Middle frontal gyrus (tissue), 1 donor: ENCODE results near the gene HS3ST5.
"Not testable (repeated sequence)": the region's sequence is repeated elsewhere in the genome, so short reads cannot be mapped to it uniquely, and the experiment has no call there.

ENCODE experiments used
- DNase-seq: peaks from one replicate; pipeline ENCODE4 v3.0.0-alpha.2; 2015; ENCODE audit warnings: low spot score; ENCODE audit errors: extremely low spot score

Gene HS3ST5

DNA sequence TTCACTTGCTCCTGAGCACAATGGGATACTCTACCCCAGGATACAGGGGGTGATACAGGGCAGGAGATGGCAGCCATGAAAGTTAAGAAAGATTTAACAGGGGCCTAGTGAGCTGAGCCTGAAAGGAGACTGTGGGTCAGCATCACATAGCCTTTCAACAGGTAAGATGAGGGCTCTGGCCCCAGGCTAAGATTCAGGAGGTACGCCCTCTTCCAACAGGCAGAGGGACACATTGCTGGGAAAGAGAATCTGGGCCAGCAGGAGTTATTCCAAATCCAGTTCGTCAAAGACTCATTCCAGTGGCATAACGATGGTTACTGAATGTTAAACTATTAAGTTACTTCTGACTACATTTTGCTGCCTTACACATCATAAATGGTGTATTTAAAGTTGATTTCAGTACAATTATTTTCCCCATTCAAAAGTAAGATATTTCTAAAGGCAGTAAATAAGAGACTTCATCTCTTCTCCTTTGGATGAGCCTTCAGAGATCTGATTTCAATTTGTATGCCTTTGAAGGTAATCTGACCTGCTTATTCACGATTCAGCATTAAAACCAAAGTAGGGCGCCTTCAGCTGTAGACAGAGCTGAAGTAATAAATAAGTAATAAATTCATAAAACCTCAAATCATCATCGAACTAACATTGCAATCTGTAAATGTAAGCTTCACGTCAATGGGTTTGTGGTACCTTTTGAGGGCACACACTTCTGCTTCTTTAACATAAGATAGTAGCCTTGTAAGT, 62.4 kb downstream of the HS3ST5 start:
- DNase-seq, result no peak

DNA sequence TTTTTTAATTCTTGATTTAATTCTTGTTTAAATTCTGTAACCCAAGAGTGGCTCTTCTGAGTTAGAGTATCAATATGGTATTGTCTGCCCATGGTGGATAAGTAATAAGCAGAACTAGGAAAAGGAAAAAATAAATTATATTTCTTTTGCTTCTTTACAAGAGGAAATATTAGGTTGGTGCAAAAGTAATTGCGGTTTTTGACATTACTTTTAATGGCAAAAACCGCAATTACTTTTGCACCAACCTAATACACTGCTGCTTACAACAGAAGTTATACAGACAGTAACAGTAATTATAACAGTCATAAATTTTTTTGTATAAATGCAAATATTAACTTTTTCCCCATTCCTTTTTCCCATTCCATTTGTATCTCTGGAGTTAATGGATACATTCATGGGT, 65.6 kb downstream of the HS3ST5 start:
- no peak for DNase-seq

DNA sequence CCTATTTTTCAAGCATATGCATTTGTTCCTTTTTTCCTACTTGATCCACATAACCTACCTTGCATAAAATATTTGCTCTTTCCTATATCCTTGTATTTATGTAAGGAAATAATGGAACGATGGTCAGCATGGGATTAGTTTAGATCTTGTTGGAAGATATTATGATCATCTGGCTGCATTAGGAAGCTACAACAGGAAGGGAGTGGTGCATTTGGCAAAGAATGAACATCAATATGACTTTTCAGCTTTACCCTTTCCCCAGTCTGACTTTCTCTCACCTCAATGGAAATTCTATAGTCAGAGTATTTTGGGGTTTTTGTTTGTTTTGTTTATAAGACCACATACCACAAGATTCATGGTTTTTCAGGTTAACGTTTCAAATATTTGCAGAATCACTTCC, 66.0 kb downstream of the HS3ST5 start:
- no peak for DNase-seq

DNA sequence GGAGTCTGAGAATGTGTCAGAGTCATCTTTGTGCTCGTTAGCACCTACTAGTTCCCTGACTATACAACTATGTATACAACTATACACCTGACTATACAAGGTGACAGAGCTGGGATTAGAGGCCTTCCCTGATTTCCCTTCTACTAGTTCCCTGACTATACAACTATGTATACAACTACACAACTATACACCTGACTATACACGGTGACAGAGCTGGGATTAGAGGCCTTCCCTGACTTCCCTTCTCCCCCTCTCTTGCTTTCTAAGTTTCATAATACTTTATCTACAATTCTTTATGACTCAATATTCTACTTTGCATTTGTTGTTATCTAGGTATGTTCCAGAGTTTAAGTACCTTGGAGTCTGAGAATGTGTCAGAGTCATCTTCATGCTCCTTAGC, 68.0 kb downstream of the HS3ST5 start:
- DNase-seq, result no peak

DNA sequence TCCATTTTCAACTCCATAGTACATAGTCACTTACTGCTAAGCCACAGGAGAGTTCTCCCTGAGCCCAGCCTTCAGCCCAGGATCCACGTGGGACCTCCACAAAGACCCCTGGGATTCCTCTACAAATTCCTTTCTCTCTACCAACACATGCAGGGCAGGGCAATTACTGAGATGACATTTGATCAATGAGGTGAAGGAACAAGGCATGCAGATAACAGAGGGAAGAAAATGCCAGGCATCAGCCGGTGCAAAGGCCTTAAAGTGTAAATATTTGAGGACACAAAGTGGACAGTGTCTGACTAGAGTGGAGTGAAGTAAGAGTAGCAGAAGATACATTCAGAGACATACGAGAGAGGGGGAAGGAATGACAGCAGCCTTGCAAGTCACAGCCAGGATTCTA, 70.2 kb downstream of the HS3ST5 start:
- no peak for DNase-seq

DNA sequence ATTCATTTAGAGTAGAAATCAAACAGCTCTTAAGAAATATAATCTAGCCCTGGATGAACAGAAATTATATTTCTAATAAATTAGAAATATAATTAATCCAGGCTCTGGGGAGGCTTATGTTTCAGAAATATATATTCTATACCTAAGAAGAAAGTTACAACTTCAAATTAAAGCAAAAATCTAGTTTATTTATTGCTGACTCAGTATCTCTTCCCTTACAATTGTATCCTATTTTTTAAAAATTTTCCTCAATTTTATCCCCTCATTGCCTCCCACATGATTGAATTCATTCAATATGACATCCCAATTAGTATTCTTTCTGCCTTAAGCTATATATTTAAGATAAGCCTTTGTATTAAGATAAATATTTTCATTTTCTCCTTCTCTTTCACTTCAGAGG, 71.4 kb downstream of the HS3ST5 start:
- DNase-seq, result no peak

DNA sequence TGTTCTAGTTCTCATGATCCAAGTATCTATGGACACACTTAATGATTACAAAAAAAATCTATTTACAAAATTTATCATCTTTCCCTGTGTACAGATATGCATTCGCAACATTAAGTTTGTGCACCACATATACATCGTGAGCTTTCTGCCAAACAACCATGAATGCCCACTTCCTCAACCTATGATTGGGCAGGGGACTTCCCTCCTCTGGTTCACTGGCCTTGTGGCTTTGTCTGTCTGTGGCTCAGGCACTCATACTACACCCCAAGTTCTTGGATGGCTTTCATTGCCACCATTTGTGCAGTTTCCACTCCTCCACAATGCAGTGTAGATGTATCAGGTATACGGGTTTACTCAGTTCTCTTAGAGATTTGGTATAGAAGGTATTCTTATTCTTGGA, 74.9 kb downstream of the HS3ST5 start:
- no peak for DNase-seq

DNA sequence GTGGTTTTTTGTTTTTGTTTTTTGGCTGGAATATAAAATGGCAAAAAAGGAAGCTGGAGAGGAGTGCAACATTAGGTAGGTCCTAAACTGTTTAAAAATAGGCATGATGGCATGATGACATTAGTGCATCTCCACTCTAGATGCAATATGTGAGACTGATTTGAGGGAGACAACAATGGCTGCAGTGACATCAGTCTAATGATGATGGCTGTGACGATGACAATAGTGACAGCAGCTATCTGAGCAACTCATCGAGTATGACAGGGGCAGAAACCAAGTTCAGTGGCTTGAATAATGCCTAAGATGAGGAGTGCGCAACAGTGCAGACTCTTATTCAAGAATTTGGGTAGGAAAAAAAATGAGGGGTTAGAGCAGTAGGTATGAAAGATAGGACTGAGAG, 82.0 kb downstream of the HS3ST5 start:
- DNase-seq, result no peak

DNA sequence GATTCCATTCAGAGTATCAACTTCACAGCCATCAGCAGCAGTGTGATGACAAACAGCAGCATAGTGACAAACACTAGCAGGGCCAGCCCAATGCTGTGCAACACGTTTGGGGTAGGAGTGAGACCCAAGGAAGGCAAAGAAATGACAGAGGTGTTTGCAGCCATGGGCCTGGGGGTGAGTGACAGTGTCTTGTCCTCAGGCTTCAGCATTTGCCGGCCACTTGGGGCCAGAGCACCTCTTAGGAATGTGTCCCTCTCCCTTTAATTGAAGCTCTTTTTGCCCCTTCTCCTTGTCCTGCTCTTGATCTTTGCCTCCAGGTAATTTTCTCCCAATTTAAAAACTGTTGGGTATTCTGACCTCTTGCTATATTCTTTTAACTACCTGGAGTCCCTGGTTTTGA, 84.4 kb downstream of the HS3ST5 start:
- no peak for DNase-seq

DNA sequence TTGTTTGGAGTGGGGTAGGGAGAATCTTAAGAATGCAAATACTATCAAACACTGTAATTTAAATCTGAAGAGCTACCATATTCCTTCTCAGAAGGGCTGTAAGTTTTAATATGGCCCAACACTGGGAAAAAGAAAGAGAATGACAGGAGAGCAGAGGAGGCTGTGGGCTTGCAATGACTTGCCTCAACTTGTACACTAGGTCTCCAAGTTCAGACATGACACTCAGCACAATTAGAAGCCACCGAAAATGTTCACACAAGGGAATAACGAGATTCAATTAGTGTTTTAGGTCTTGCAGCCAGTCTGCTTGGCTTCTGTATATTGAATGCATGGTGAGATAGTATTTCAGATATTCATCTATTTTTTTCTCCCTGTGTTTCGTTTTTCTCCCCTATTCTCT, 89.4 kb downstream of the HS3ST5 start:
- no peak for DNase-seq

DNA sequence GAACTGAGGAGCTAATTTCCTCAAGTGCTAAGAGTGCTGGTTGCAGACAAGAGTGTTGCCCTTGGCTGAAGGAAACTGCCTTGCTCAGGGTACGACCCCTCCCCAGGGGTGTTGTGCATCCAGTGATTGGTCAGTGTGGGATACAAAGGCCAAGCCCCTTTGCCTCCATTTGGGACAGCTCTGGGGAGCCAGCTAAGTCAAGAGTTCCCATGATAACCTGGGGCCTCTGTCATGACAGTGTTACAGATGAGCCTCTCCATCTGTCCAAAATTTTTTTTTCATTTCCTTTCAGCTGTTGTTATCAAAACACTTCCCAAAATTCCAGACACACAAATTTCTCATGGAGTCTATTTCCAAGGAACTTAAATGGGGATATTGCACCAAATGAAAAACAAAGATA, 93.3 kb downstream of the HS3ST5 start:
- DNase-seq, result no peak

DNA sequence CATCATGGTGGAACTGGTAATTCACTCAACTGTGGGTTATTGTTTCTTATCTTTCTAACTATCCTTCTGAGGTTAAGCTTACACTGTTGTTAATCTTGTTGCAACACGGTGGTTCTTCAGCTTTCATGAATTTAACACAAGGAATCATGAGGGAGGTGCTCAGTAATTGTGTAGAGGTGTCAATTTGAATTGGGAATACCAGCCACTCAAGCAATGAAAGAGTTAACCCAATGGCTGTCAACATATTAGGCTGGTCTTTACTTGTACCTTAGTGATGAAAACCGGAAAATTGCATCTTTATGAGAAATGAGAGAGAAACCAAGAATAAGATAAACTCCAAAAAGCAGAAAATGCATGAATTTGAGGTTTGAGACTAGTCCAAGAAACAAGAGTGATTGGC, 95.7 kb downstream of the HS3ST5 start:
- no peak for DNase-seq

DNA sequence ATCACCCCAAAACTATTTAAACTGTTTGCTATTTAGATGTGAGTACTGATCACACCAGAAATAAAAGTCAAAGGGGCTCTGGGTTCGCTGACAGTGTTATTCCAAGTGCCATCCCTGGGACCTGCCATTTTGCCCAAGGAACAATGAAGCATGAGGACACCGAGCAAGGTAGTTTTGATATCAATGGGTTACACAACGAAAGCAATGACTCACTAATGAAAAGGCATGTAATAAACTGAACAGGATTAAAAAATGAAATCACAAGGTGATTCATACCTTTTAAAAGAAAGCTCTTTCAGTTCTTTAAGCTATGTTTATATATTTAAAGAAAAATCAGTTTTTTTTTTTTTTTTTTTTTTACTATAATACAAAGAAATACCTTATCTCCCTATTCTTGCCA, 102.0 kb downstream of the HS3ST5 start:
- DNase-seq, result no peak

DNA sequence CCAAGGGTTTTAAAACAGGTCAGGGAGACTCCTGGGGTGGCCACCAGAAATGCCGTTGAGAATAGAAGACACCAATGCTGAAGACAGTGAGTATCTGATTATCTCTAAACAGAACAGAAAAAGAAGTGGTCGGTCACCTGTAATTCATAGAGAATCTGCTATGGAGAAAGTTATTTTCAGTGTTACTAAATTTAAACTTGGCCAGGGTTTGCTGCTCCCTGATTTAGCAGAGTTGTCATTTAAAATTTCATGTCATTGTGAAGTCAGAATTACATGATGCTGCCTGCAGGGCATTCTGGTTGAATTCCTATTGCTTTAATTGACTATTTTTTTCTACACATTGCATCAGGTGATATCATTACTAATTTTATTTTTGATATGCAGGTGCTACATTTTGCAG, 114.1 kb downstream of the HS3ST5 start:
- DNase-seq, result no peak

DNA sequence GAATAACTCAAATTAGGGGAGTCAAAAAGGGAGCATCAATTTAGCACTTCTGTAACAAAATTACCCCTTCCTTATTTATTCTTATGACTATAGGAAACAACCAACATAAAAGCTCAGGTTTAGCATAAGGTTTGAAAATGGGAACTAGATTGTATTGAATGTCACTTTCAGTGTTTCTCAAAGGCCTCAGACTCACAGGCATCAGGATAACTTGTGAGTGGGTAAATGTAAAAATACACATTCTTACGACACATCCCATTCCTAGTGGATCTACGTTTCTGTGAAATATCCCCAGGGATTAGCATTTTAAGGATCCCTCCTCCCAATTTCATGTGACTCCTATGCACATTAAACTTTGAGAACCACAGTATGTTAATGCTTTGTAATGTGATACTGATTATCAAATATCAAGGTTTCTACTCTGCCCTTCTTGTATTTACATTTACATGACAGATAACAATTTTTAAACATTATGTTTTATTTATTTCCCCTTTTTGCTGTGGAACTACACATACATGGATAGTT, 114.8 kb downstream of the HS3ST5 start:
- DNase-seq, result no peak

DNA sequence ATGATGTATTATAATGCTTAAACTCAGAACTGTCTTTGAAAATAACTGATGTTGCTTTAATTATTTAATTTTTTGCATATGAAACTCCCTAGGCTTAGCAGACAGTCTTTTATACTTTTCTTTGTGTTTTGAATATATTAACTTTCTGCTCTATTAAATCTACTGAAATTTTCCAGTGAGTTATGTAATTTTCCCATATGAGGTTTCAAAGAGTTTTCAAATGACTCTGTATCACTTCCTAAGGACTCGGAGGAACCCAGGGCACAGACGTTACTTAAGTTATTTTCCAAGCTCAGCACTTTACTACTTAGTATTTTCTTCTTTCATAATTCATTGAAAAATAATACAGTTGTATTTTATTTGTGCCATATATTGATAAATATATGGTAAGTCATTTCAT, 122.6 kb downstream of the HS3ST5 start:
- DNase-seq, result no peak

DNA sequence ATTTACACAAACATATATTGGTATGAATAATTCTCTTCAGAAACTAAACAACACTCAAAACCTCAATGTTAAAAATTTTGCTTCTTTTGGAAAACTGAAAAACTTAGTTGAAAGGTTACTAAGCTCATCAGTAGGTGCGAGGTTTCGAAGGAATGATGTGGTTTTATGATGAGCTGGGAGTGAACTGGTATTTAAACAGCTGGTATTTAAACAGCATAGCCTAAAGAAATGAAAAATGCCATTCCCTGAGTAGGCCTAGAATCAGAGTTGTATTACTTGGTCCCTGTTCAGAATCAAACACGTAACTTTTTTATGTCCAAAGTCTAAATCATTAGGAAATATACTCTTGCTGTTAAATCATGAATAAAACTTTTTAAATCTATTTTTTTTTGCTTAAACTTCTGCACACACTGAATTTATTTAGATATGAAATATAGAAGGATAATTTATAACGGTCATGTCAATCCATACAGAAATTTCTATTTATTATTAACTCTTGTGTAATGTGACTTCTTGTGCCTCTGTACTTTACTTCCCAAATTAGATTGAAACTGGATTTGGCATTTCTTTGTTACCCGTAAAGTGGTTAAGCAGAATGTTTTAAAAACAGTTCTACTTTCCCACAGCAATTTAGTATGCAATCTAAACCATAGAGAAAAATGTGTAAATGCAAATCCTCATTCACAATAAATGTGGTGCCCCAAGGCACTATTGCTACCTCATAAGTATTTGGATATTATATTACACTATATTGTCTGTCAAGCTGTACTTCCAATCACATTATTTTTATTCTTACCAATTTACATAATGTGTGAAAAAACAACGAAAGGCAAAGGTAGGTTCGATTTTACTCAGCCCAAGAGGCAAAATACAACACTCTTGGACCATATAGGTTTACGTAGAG, 124.1 kb downstream of the HS3ST5 start:
- DNase-seq, result no peak

DNA sequence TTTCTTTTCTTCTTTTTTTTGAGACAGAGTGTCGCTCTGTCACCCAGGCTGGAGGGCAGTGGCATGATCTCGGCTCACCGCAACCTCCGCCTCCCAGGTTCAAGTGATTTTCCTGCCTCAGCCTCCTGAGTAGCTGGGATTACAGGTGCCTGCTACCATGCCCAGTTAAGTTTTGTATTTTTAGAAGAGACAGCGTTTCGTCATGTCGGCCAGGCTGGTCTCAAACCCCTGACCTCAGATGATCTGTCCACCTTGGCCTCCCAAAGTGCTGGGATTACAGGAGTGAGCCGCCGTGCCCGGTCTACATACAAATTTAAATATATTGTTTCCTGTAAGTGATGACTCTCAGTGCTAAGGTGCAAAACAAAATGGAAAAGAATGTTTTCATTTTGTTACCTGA, 124.8 kb downstream of the HS3ST5 start:
- DNase-seq, result not testable (repeated sequence)

DNA sequence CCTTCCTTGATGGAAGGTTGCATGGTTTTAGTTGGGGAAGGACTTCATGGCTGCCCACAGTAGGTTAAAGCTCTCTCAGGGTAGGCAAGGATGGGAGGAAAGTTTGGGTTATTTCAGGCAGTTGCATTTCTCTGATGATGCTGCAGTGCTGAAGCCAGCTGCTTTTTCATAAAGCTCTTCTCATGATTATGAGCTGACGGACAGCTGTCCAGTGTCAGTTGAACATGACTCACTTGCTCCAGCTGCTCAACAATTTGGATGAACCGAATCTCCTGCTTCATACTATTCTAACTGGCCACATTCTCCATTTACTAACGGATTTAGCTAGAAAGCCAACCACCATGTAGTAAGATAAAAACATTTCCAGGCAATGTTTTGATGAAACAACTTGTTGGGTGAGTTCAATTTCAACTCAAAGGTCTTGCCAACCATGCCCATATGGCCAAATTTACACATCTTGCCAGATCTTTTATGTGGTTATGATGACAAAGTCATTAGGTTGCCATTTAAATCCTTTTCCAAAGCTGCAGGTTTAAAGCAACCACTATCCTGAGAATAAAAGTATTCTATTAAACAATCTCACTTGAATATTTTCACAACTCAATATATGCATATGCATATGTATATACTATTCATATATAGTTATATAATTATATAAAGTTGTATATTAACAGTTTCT, 125.9 kb downstream of the HS3ST5 start:
- DNase-seq, result no peak

DNA sequence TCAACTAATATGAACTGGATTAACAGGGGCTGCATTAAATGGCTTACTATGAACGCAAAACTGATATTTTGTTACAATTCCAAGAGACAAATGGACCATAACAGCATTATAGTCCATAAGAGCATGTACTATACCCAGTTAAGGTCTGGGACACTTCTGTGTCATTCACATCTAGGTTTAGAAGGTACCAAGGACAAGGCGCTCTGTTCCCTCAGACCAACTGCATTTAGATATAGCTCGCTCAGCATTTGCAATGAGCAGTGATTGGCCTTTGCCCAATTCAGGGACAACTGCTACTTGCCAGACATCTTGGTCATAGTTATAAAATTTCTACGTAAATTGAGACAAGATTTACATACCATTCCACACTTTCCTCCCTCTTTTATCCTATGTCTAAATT, 132.4 kb downstream of the HS3ST5 start:
- no peak for DNase-seq

DNA sequence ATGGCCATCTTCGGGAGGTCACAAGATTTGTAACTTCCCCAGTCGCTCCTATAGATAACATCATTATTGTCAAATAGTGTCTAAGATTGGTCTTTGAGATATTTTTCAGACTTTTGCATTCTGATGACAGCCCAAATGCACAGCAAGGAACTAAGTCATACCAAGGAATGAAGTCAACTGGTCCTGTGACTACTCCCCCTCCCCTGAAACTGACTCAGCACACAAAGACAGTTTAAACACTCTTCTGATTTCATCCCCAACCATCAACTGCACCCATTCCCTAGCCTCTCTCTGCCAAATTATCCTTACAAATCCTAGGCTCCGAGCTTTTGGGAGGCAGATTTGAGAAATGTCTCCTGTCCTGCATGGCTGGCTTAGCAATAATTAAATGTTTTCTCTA, 139.4 kb downstream of the HS3ST5 start:
- DNase-seq, result no peak

DNA sequence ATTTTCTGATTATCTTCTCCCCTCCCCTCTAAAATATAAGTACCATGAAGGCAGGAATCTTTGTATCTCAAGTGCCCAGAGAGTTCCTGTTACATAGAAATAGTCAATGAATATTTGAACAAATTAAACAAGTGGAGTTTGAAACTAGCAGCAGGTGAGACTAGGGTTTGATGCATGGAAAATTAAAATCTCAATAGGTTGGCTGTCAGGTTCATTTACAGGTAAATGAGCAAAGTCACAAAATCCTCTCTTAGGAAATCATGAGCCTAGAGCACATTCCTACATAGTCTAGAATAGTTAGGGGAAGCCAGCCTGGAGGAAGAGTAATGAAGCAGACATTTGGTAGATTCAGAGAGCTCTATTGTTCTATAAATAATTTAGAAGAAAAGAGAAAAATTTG, 140.4 kb downstream of the HS3ST5 start:
- DNase-seq, result no peak
